ENCODE results near the gene SLC8B1. TPM values are rescaled to one million over a fixed set of nuclear protein-coding genes. Genes with fewer than 3 reads are reported as not detected.

The SLC8B1 gene
- total RNA-seq: 13.4 and 14.5 TPM in 2 replicates

DNA sequence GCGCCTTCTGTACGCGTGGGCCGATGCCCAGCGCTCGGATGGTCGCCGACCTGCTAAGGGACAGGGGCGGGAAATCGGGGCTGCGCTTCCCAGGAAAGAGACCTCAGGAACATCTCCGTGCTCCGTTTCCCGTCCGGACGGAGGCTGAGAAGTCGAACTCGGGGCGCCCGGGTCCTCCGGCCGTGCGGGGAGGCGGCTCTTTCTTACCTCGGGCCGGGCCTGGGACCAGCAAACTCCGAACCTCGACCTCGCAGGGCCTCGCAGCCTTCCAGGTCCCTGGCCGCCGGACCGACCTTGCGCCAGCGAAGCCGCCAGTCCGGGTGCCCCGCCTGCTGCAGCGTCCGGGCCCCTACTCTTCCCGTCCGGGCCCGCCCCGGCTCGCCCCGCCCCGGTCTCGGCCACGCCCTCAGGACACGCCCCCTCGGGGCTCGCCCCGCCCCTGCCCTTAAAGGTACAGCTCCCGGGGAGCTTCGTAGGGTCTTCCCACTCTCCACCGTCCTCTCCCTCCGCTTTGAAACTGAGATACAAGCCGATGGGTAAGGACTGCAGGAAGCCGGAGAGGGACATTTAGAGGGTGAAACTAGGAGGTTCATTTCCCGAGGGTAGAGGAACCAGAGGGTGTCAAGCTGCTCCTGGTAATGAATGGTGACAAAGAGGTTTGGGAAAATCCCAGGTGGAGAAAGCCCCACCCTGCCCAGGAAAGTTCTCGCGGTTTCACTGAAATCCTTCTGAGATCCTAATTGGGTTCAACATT, at the start of gene SLC8B1:
Gene SLC8B1, minus strand, starts transcription at position 324 of the 754 bp plus-strand sequence. CDS start 2,231 bp downstream, outside the sequence.

DNA sequence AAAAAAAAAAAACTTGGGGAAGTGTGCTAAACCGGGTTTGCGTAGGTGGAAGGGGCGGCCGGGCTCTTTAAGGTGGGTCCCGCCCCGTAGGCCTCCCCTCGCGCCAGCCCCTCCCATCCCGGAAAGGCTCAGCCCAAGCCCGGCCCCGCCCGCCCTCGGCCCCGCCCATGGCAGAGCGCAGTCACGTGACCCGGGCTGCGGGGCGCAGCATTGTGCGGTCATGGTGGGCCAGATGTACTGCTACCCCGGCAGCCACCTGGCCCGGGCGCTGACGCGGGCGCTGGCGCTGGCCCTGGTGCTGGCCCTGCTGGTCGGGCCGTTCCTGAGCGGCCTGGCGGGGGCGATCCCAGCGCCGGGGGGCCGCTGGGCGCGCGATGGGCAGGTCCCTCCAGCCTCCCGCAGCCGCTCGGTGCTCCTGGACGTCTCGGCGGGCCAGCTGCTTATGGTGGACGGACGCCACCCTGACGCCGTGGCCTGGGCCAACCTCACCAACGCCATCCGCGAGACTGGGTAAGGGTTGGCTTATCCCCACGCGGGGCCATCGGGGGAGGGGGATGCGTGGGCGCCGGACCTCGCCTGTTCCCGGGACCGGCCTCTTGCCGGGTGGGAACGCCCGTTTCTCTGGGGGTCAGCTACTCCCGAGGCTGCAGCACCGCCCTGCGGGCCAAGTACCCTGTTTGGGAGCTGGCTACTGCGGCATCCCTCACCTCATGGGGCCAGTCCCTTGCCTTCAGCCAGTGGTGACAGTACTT, 23.6 kb upstream of the SLC8B1 start, which contains the start of gene PLBD2:
Gene PLBD2, plus strand, starts transcription at position 207 of the 752 bp plus-strand sequence. Its CDS starts 14 bp downstream, at position 221.

Other genes with a start within 250 kb of the SLC8B1 start
- gene RASAL1, start 199.3 kb downstream of the SLC8B1 start, total RNA-seq: not detected in 2 replicates
- gene CFAP73, start 185.4 kb downstream of the SLC8B1 start, total RNA-seq: not detected in 2 replicates
- gene DDX54, start 149.6 kb downstream of the SLC8B1 start, total RNA-seq: 55.3 and 68.1 TPM in 2 replicates
- 27.1 and 30.3 TPM in 2 replicates for gene RITA1, start 149.4 kb downstream of the SLC8B1 start, total RNA-seq
- 12.6 and 13.4 TPM in 2 replicates for gene TPCN1, start 113.6 kb downstream of the SLC8B1 start, total RNA-seq
- gene PLBD2, start 23.5 kb upstream of the SLC8B1 start, total RNA-seq: 13.2 and 20.0 TPM in 2 replicates
- not detected in 2 replicates for gene SDS, start 68.8 kb upstream of the SLC8B1 start, total RNA-seq
- gene SDSL, start 87.3 kb upstream of the SLC8B1 start, total RNA-seq: 5.9 and 12.3 TPM in 2 replicates
- not detected in 2 replicates for gene LHX5, start 136.8 kb upstream of the SLC8B1 start, total RNA-seq